IPS-NIHi7 (cell line): ENCODE data around the gene PRR35.

ENCODE experiments used
- DNase-seq: peaks from one replicate; pipeline ENCODE4 v3.0.0; 2012; ENCODE audit warnings: mixed read lengths; ENCODE audit errors: extremely low spot score

Gene PRR35

GRCh38 chr16:560204-560700, at the start of gene PRR35:
Gene PRR35, plus strand, starts transcription at chr16:560394. Its CDS starts 2,901 bp downstream, at chr16:563295.
- DNase-seq = no peak

GRCh38 chr16:512802-513201, 47.4 kb upstream of the PRR35 start:
- DNase-seq = no peak

- no peak for DNase-seq
These were observed 46.2 kb upstream of the PRR35 start for GRCh38 chr16:513950-514349.

GRCh38 chr16:515175-515938, 44.8 kb upstream of the PRR35 start:
- DNase-seq = no peak

GRCh38 chr16:515939-516226, 44.3 kb upstream of the PRR35 start:
- no peak for DNase-seq

- DNase-seq = no peak
These were observed 43.9 kb upstream of the PRR35 start for GRCh38 chr16:516301-516700.

- DNase-seq = no peak
These were observed 41.3 kb upstream of the PRR35 start for GRCh38 chr16:518858-519257.

GRCh38 chr16:519425-519824, 40.8 kb upstream of the PRR35 start:
- DNase-seq = no peak

GRCh38 chr16:519841-520687, 40.1 kb upstream of the PRR35 start:
- DNase-seq = no peak

GRCh38 chr16:520847-521246, 39.3 kb upstream of the PRR35 start:
- DNase-seq = no peak

- DNase-seq = peak; percentile 86
These were observed 38.6 kb upstream of the PRR35 start for GRCh38 chr16:521381-522210.

- no peak for DNase-seq
These were observed 37.7 kb upstream of the PRR35 start for GRCh38 chr16:522320-523096.

- no peak for DNase-seq
These were observed 37.0 kb upstream of the PRR35 start for GRCh38 chr16:523097-523741.

- DNase-seq = no peak
These were observed 35.7 kb upstream of the PRR35 start for GRCh38 chr16:524274-525040.

- DNase-seq = no peak
These were observed 35.1 kb upstream of the PRR35 start for GRCh38 chr16:525123-525519.

GRCh38 chr16:525520-526180, 34.5 kb upstream of the PRR35 start:
- no peak for DNase-seq

GRCh38 chr16:526181-527014, 33.8 kb upstream of the PRR35 start:
- DNase-seq = peak; percentile 58

- DNase-seq = peak; percentile 90
These were observed 32.9 kb upstream of the PRR35 start, which contains the start of gene CAPN15 for GRCh38 chr16:527015-527903. Gene CAPN15, plus strand, starts transcription at chr16:527712. Its CDS starts 19,127 bp downstream, at chr16:546839.
